HepG2 (cell line): ENCODE measurements around the gene CST8. TPM values are rescaled to one million over a fixed set of nuclear protein-coding genes. Genes with fewer than 3 reads are reported as not detected.

Experiments
- ADNP ChIP-seq: sonication (generic); formaldehyde crosslinking; IDR thresholded peaks from 2 replicates; pipeline ENCODE4 v1.4.0; 2020; ENCODE audit warnings: missing genetic modification reagents
- E2F2 ChIP-seq: sonication (generic); formaldehyde crosslinking; IDR thresholded peaks from 2 replicates; pipeline ENCODE4 v1.4.0; 2020; ENCODE audit warnings: missing genetic modification reagents, borderline replicate concordance
- MXD1 ChIP-seq: sonication (generic); formaldehyde crosslinking; IDR thresholded peaks from 2 replicates; pipeline ENCODE4 v1.4.0; 2020; ENCODE audit warnings: mild to moderate bottlenecking, missing genetic modification reagents
- NR0B2 ChIP-seq: sonication (generic); formaldehyde crosslinking; IDR thresholded peaks from 2 replicates; pipeline ENCODE4 v1.4.0; 2020; ENCODE audit warnings: mild to moderate bottlenecking, missing genetic modification reagents
- NRL ChIP-seq: sonication (generic); formaldehyde crosslinking; IDR thresholded peaks from 2 replicates; pipeline ENCODE4 v1.5.0; 2020; ENCODE audit warnings: missing genetic modification reagents, mild to moderate bottlenecking, moderate library complexity, borderline replicate concordance
- RFXANK ChIP-seq: IDR thresholded peaks from 2 replicates; pipeline ENCODE4 v1.6.1; 2016
- RFXAP ChIP-seq: sonication (generic); formaldehyde crosslinking; IDR thresholded peaks from 2 replicates; pipeline ENCODE4 v1.4.0; 2020; ENCODE audit warnings: missing genetic modification reagents, borderline replicate concordance
- SKI ChIP-seq: fragments of 450-650 bp; IDR thresholded peaks from one replicate; pipeline ENCODE4 v1.6.1; 2018; ENCODE audit warnings: mild to moderate bottlenecking; ENCODE audit not compliant: partially characterized antibody
- SOX13 ChIP-seq, 3 experiments: fragments of 450-650 bp in 1 of 3; sonication (generic) in 1 of 3; formaldehyde crosslinking in 1 of 3; IDR thresholded peaks in 2 of 3; conservative IDR thresholded peaks in 1 of 3; 2 replicates each; pipeline versions ENCODE4 v1.5.0 to v1.6.1; 2016 to 2020; ENCODE audit warnings: antibody characterized with exemption in 1 of 3, mild to moderate bottlenecking in 1 of 3, missing compliant biosample characterization in 1 of 3, missing genetic modification reagents in 1 of 3, moderate library complexity in 1 of 3
- U2AF1 ChIP-seq: fragments of 200-400 bp; formaldehyde crosslinking; optimal IDR thresholded peaks from 2 replicates; pipeline ENCODE3; 2017; ENCODE audit warnings: mild to moderate bottlenecking, low read depth, low read length
- ZNF7 ChIP-seq: IDR thresholded peaks from 2 replicates; pipeline ENCODE4 v1.6.1; 2016; ENCODE audit warnings: missing biosample characterization, missing genetic modification reagents
- ZNF891 ChIP-seq: sonication (generic); formaldehyde crosslinking; IDR thresholded peaks from 2 replicates; pipeline ENCODE4 v1.5.0; 2020; ENCODE audit warnings: mild to moderate bottlenecking, missing genetic modification reagents
- polyA plus RNA-seq, 8 experiments: library from polyadenylated mRNA; depleted of rRNA in 3 of 8; stranded (reverse) in 7 of 8; unstranded in 1 of 8; fragments of >200 nt; fragmentation: Illumina TruSeq in 4 of 8; extraction: Trizol in 4 of 8; gene quantifications; 2 replicates each; pipeline versions ENCODE4 v1.2.1 to v1.2.3, GENCODE V29; 2011 to 2016; ENCODE audit warnings: low read depth in 4 of 8, missing spikeins in 1 of 8, mixed read lengths in 1 of 8; ENCODE audit not compliant: insufficient read depth in 1 of 8
- total RNA-seq, 5 experiments: library from RNA; depleted of rRNA; stranded (reverse); fragments of >200 nt; fragmentation: Illumina TruSeq; extraction: Trizol; gene quantifications; 2 replicates each; pipeline ENCODE4 v1.2.3, GENCODE V29; 2016; ENCODE audit warnings: low read depth in 1 of 5
- TF ChIP-seq, protein P1 (sequence below): sonication (generic); formaldehyde crosslinking; IDR thresholded peaks from 2 replicates; pipeline ENCODE4 v1.9.0; 2021; ENCODE audit warnings: missing genetic modification reagents, borderline replicate concordance
- TF ChIP-seq, protein P2 (sequence below): fragments of 450-650 bp; IDR thresholded peaks from 2 replicates; pipeline ENCODE4 v1.6.1; 2017; ENCODE audit warnings: mild to moderate bottlenecking
- TF ChIP-seq, protein P3 (sequence below): sonication (generic); formaldehyde crosslinking; IDR thresholded peaks from 2 replicates; pipeline ENCODE4 v1.8.0; 2022; ENCODE audit warnings: mild to moderate bottlenecking, missing genetic modification reagents

The CST8 gene
- total and polyA plus RNA-seq, 2 of the 13 experiments (the other 11 are each of a cell fraction or from before 2014, with no cell fraction given) = not detected

DNA sequence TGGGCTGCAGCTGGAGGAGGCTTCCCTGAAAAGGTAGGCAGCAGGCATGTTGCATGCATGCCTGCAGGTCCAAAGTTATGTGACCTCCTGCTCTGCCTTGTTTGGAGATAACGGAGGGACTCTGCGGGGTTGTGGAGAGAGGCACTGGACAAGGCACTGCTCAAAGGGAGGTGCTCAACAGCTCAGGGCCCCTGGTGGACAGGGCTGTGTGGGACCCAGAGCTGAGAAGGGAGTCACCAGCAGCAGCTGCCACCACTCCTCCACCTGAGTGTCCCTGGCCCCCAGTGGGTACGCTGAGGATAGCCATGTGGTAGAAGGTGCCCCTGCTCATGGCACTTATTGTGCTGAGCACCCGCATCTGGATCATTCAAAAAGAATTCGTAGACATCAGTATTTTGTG is 15.5 kb upstream of the CST8 start (continued):
- TF ChIP-seq, protein P1, sequence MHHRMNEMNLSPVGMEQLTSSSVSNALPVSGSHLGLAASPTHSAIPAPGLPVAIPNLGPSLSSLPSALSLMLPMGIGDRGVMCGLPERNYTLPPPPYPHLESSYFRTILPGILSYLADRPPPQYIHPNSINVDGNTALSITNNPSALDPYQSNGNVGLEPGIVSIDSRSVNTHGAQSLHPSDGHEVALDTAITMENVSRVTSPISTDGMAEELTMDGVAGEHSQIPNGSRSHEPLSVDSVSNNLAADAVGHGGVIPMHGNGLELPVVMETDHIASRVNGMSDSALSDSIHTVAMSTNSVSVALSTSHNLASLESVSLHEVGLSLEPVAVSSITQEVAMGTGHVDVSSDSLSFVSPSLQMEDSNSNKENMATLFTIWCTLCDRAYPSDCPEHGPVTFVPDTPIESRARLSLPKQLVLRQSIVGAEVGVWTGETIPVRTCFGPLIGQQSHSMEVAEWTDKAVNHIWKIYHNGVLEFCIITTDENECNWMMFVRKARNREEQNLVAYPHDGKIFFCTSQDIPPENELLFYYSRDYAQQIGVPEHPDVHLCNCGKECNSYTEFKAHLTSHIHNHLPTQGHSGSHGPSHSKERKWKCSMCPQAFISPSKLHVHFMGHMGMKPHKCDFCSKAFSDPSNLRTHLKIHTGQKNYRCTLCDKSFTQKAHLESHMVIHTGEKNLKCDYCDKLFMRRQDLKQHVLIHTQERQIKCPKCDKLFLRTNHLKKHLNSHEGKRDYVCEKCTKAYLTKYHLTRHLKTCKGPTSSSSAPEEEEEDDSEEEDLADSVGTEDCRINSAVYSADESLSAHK (CRISPR knock-in tag) = no peak
- TF ChIP-seq SKI = no peak
- TF ChIP-seq ZNF891 (CRISPR knock-in tag) = 0 out of 2 replicates have a peak, but pooled peaks have one; percentile 50
- no peak for TF ChIP-seq ZNF7
- TF ChIP-seq SOX13 (IDR thresholded peaks at IDR 0.05) = no peak
- no peak for TF ChIP-seq SOX13 (CRISPR knock-in tag; conservative IDR thresholded peaks at IDR 0.05 in 1 of 2, IDR thresholded peaks at IDR 0.05 in 1 of 2)
- TF ChIP-seq, protein P2, sequence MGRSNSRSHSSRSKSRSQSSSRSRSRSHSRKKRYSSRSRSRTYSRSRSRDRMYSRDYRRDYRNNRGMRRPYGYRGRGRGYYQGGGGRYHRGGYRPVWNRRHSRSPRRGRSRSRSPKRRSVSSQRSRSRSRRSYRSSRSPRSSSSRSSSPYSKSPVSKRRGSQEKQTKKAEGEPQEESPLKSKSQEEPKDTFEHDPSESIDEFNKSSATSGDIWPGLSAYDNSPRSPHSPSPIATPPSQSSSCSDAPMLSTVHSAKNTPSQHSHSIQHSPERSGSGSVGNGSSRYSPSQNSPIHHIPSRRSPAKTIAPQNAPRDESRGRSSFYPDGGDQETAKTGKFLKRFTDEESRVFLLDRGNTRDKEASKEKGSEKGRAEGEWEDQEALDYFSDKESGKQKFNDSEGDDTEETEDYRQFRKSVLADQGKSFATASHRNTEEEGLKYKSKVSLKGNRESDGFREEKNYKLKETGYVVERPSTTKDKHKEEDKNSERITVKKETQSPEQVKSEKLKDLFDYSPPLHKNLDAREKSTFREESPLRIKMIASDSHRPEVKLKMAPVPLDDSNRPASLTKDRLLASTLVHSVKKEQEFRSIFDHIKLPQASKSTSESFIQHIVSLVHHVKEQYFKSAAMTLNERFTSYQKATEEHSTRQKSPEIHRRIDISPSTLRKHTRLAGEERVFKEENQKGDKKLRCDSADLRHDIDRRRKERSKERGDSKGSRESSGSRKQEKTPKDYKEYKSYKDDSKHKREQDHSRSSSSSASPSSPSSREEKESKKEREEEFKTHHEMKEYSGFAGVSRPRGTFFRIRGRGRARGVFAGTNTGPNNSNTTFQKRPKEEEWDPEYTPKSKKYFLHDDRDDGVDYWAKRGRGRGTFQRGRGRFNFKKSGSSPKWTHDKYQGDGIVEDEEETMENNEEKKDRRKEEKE = no peak
- TF ChIP-seq, protein P3, sequence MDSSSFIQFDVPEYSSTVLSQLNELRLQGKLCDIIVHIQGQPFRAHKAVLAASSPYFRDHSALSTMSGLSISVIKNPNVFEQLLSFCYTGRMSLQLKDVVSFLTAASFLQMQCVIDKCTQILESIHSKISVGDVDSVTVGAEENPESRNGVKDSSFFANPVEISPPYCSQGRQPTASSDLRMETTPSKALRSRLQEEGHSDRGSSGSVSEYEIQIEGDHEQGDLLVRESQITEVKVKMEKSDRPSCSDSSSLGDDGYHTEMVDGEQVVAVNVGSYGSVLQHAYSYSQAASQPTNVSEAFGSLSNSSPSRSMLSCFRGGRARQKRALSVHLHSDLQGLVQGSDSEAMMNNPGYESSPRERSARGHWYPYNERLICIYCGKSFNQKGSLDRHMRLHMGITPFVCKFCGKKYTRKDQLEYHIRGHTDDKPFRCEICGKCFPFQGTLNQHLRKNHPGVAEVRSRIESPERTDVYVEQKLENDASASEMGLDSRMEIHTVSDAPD (CRISPR knock-in tag) = no peak
- no peak for TF ChIP-seq RFXAP (CRISPR knock-in tag)
- no peak for TF ChIP-seq E2F2 (CRISPR knock-in tag)
- TF ChIP-seq MXD1 = no peak
- no peak for TF ChIP-seq ADNP (CRISPR knock-in tag)
- TF ChIP-seq RFXANK (CRISPR knock-in tag) = no peak
- TF ChIP-seq U2AF1 = no peak
- peak; percentile 43; the same call in 1 of the 2 replicates for TF ChIP-seq NRL (CRISPR knock-in tag)
- TF ChIP-seq NR0B2 = no peak
